SK-MEL-5 (cell line): ENCODE measurements around the gene OPA3. TPM values are rescaled to one million over a fixed set of nuclear protein-coding genes. Genes with fewer than 3 reads are reported as not detected.
A peak's percentile ranks its signal among the peaks of the same experiment; 100 is the strongest.

Experiments
- DNase-seq: peaks from one replicate; pipeline ENCODE4 v3.0.0-alpha.2; 2016; ENCODE audit warnings: low read depth, low spot score
- in situ Hi-C: cut with HindIII; loops from 2 replicates; pipeline ENCODE4 v1.10.0; 2016; ENCODE audit warnings: low sequenced_read_pairs, high pct_unique_total_duplicates, low pct_unique_long_range_greater_than_20kb
- total RNA-seq: library from RNA; depleted of rRNA; stranded (reverse); fragments of >200 nt; shearing (Covaris generic); gene quantifications from 2 replicates; pipeline ENCODE4 v1.2.3, GENCODE V29; 2014

OPA3 gene
- total RNA-seq, 1 experiment from 2014 or later: 10.2 TPM

DNA sequence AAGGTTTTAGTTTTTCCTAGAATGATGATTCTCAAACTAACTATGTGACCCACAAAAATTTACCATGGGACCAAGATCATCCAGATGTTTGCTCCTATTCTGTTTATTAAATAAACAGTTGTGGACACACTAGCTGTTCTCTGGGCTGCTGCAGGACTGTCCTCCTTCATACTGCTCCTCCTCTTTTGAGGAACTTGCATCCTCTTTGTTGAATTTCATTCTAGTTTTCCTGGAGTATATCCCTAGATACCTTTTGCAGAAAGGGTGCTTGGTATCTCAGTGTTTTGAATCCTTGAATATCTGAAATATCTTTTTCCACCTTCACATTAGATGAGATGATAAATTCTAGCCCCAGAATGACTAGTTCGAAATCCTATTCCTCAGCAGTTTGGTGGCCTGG is 53.3 kb downstream of the OPA3 start:
- no peak for DNase-seq
- in situ Hi-C loops: no loop called here

DNA sequence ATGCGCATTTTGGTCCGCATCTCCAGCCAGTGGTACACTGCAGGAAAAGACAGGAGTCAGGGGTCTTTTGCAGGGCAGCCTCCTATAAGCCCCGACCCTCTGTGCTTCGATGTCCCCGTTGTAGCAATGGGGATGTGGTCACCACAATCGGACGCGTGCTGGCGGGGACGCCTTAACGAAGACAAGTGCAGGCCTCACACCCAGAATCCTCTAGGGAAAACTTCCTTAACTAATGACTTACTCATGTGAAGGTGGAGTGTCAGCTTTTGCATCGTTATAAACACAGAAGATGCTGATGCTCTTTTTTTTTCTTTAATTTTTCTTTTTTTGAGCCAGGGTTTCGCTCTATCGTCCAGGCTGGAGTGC is 55.2 kb downstream of the OPA3 start:
- in situ Hi-C loops: no loop called here
- no peak for DNase-seq

DNA sequence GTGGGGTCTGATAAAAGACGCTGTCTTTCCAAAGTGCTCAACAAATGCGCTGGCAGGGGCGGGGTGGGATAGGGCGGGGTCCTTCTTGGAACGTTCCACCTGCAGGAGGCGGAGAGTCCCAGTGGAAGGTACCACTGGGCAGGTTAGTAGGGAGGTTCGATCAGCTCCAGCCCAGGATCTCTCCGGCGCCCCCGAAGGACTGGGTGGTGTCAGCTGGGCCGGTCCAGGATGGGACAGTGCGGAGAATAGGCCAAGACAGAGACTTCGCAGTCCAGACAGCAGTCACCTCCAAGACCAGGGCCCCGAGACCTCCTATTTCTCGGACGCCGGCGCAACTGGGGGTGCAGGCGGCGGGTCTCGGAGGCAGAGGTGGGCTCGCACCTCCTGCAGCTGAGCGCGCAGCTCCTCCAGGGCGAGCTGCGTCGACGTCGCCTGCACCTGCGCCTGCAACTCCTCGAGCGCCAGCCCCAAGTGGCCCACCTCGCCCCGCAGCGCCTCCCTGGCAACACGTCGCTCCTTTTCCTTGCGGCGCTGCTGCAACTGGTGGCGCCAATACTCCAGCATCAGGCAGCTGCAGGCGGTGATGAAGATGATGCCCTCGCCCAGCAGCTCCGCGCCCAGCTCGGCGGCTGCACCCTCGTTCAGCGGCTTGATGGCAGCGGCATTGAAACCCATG is 55.7 kb downstream of the OPA3 start:
- no peak for DNase-seq
- in situ Hi-C loops: no loop called here

DNA sequence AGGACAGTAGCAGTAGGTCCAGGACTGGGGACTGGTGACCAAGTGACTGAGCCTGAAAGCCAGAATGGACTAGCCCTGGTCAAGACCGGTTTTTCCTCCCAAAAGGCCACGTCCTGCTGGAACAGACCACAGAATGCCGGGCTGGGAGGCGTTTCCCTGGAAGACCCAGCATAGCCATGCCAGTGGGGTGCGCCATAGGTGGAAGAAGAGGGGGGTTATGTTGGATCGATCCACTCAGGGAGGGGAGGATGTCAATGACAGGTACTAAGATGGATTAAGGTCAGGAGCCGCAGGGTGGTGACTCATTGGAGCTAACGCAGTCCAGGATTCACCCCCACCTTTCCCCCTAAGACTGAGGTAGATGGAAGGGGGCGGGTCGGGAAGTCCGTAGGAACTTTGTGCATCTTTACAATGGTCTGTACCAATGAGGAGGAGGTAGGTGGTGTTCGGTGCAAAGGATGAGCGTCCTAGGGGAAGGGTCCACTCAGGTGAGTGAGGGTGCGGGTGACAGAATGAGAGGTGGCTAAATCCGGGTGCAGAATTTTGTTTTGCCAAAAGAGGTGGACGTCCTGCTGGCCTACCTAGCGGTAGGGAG is 56.4 kb downstream of the OPA3 start:
- no peak for DNase-seq
- in situ Hi-C loops: no loop called here

DNA sequence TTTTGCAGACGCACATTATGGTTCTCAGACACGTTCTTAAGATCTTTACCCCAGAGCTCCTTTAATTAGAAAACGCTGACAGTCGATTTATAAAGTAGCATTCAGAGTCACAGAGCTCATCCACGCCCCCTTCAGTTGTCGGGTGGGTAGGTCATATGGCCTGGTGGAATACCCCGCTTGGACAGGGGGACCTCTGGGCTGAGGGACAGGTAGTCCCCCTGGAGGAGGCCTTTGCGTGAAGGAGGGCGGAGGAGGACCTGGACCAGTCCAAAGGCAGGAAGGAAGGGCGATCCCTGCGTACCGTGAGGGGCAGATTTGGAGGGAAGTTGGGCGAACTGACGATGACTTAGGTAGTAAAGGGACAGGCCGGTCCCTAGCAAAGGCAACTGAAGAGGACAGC is 56.9 kb downstream of the OPA3 start:
- no peak for DNase-seq
- in situ Hi-C loops: no loop called here

DNA sequence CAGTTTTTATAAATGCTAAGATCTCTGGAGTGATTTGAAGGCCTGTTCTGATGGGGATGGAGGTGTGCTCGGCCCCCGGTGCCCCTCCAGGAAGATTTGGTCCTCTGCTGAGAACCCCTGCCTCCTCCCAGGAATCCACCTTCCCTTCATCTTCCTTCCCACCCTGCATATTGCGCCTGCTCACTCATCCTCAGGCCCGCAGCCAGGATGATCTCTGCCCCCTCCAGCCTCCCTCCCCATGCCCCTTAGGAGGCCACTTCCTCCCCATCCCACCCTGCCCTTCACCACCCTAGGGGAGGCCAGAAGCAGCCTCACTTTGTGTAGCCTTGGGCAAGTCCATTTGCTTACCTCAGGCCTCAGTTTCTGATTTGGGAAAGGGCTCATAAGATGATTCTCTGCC is 57.6 kb downstream of the OPA3 start:
- in situ Hi-C loops: no loop called here
- DNase-seq: no peak

DNA sequence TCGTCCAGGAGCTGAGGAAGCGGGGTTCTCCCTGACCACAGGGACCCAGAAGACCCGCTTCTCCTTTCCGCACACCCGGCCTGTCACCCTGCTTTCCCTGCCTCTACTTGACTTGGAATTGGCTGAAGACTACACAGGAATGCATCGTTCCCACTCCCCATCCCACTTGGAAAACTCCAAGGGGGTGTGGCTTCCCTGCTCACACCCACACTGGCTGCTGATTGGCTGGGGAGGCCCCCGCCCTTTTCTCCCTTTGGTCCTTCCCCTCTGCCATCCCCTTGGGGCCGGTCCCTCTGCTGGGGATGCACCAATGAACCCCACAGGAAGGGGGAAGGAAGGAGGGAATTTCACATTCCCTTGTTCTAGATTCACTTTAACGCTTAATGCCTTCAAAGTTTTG is 58.5 kb downstream of the OPA3 start:
- in situ Hi-C loops: no loop called here
- DNase-seq: peak; percentile 78

DNA sequence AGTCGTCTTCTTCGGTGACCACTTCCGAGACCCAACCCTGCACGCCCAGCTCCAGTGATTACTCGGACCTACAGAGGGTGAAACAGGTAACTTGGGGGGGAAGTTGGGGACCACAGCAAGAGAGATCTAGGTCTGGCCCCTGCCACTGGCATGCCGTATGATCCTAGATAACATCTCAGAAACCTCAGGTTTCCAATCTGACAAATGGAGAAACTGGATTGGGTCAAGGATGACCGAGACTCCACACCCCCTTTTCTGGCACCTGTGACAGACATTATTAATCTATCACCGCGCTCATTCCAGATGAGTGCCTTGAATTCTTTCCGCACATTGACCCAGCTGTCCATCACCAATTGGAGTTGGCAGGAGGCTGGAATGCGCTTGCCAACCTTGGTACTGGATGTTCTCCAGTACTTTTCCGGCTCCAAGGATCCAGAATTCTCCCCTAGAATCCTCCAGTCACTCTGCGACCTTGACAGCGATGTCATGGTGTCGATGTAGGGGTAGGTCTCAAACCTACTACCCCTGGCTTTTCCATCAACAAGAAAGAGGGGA is 60.0 kb downstream of the OPA3 start:
- in situ Hi-C loops: no loop called here
- DNase-seq: no peak

DNA sequence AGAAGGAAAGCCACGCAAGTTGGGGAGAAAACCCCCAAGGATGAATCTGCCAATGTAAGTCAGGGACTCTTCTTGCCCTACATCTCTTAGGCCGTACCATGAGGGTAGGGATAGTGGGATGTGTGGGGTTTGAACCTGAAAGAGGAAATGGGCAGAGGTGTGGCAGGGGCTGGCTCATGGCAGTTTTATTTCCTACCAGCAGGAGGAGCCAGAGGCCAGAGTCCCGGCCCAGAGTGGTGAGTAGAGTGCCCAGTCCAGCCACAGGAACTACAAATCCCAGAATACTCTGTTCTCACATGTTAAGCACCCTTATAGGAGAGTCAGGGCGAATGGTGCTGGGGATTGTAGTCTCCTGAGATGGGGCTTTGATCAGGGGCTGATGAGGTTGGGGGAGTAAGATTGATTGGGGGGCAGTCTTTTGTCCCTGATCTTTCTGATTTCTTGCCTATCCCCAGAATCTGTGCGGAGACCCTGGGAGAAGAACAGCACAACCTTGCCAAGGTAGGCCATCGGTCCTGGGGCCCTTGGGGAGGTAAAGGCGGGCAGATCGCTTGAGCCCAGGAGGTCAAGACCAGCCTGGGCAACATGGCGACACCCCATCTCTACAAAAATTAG is 60.9 kb downstream of the OPA3 start:
- in situ Hi-C loops: no loop called here

DNA sequence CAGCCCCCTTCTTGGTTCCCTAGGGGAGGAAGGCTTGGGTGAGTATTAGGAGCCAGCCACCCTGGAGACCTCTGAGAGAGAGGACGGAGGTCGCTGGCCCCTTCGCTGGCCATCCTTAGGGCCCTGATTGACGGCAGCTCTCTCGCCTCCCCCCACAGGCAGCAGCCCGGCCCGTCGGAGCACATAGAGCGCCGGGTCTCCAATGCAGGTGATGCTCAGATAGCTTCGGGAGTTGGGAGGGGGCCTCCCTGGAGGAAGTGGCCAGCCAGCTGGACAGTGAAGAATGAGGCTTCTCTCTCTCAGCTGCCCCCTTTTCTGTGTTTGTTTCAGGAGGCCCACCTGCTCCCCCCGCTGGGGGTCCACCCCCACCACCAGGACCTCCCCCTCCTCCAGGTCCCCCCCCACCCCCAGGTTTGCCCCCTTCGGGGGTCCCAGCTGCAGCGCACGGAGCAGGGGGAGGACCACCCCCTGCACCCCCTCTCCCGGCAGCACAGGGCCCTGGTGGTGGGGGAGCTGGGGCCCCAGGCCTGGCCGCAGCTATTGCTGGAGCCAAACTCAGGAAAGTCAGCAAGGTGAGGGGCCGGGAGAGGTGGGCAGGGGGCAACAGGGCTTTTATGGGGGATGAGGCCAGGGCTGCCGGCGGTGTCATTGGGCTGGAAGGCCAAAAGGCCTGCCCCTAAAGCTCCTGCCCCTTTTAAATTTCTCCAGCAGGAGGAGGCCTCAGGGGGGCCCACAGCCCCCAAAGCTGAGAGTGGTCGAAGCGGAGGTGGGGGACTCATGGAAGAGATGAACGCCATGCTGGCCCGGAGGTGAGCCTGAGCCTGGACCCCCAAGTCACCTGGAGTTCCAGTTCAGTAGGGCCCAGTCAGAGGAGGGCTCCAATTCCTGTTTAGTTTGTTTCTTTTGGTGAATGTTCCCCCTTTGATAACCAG is 62.3 kb downstream of the OPA3 start:
- in situ Hi-C loops: no loop called here
- DNase-seq: no peak

More for the DNA sequence above, 60.9 kb downstream of the OPA3 start:
- DNase-seq: peak; percentile 94

DNA sequence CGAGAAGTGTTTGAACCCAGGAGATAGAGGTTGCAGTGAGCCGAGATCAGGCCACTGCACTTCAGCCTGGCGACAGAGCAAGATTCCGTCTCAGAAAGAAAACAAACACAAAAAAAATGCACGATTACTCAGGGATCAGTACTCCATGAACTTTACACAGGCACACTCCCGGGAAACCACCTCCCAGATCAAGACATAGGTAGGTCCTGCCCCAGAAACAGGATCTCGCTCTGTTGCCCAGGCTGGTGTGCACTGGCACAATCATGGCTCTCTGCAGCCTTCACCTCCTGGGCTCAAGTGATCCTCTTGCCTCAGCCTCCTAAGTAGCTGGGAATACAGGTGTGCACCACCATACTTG is 66.2 kb downstream of the OPA3 start:
- in situ Hi-C loops: no loop called here
- DNase-seq: no peak

DNA sequence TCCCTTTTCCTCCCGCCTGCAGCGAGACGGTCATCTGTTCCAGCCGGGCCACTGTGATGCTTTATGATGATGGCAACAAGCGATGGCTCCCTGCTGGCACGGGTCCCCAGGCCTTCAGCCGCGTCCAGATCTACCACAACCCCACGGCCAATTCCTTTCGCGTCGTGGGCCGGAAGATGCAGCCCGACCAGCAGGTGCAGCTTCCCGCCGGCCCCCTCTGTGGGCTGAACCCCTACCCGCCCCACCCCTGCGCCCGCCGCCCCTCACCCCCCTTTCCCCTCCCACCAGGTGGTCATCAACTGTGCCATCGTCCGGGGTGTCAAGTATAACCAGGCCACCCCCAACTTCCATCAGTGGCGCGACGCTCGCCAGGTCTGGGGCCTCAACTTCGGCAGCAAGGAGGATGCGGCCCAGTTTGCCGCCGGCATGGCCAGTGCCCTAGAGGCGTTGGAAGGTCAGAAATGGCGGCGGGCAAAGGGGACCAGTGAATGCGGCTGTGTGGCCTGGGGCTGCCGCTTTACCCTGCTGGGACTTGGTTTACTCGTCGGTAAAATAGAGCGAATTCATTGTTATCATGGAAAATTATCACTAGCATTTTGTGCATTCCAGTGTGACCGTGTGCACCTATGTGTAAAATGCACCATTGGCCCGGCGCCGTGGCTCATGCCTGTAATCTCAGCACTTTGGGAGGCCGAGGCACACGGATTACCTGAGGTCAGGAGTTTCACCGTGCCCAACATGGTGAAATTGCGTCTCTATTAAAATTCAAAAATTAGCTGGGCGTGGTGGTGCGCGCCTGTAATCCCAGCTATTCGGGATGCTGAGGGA is 66.7 kb downstream of the OPA3 start:
- in situ Hi-C loops: no loop called here
- DNase-seq: no peak

DNA sequence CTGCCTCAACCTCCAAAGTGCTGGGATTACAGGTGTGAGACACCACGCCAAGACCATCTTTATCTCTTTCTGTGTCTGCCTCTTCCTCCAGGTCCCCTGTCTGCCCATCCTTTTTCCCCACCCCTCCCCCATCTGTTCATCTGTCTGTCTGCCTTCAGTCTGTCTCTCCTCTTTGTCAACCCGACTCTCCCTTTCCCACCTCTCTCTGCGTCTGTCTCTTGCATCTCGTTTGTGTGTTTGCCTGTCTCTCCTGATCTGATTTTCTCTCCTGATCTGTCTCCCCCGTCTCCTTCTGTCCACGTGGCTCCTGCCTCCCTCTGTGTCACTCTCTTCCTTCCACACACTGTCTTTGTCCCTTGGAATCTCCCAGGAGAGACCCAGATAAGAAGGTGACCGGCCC is 67.4 kb downstream of the OPA3 start:
- no peak for DNase-seq
- in situ Hi-C loops: no loop called here

DNA sequence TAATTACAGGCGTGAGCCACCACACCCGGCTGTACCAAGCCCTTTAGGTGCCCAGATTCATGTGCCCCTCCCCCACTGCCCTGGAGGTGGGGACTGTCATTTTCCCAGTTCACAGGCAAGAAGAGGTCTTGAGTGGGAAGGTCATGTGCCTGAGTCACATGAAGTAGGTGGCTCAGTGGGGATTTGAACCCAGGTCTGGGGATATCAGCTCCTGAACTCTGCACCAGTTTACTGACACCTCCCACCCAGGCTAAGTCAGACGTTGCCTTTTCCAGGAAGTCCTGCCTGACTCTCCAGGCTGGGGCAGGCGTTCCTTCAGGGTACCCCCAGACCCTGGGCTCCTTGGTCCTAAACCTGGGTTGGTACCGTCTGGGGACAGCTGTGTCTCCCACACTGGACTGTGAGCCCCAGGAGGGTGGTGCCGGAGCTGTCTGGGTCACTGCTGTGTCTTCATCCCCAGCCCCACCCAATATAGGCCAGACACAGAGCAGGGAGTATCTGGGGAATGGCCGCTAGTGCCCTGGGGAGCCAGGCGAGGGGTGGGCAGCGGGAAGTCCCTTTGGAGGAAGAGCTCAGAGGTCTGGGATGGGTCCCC is 68.7 kb downstream of the OPA3 start:
- DNase-seq: no peak
- in situ Hi-C loops: no loop called here

DNA sequence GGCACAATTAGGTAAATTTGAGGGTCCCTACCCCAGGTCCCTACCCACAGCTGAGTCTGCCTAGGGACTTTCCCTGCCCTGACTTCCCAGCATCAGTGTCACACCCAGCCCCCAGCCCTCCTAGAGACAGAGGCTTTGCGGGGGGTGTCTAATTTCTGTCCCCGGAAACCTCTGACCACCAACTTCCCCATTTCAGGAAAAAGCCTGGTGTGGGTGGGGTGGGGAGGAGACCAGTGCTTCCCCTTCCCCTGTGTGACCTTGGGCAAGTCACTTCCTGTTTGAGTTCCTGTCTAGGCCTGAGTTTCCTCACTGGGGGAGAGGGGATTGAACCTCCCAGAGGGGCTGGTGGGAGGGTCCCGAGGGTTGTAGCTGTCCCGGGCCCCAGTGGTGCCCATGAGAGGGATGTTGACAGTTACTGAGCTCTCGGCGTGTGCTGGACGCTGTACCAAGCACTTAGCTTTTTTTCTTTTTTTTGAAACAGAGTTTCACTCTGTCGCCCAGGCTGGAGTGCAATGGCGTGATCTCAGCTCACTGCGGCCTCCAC is 69.4 kb downstream of the OPA3 start:
- DNase-seq: no peak
- in situ Hi-C loops: no loop called here

DNA sequence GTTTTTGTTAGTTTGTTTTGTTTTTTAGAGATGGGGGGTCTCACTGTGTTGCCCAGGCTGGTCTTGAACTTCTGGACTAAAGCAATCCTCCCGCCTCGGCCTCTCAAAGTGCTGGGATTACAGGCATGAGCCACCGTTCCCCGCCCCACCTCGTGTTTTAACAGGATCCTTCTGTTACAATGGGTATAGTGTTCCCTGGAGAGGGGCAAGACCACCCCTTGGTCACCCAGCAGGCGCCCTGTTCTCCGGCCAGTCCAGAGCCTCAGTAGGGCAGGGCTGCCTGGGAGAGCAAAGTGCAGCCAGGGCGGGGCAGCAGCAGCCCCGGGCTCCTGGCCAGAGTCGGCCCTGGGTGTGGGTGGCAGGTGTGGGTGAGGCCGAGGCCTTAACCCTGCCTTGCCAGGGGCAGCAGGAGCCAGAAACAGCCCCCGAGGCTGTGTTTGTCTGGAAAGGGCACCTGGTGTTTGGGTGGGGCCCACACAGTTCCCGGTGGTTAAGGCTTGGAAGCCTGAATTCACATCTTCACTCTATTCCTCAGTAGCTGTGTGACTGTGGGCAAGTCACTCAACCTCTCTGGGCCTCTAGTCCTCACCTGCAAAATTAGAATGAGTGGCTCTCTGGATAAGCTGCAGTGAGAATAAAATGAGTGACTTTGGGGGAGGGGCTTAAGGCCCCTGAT is 70.1 kb downstream of the OPA3 start:
- in situ Hi-C loops: no loop called here
- DNase-seq: no peak
